IPS DF 6.9 (cell line): ENCODE results near the gene PPP2R2C.

Experiments
- DNase-seq: peaks from one replicate; pipeline ENCODE4 v3.0.0-alpha.2; 2013; ENCODE audit warnings: low read depth, low spot score
- H3K27ac ChIP-seq: one replicate; pipeline ENCODE4 v1.5.1; 2013; ENCODE audit warnings: low read length, control low read depth
- H3K27me3 ChIP-seq: 2 replicates; pipeline ENCODE4 v1.6.1; 2013; ENCODE audit warnings: mild to moderate bottlenecking, low read length; ENCODE audit not compliant: control insufficient read depth, insufficient read depth
- H3K36me3 ChIP-seq: 2 replicates; pipeline ENCODE4 v1.6.1; 2013; ENCODE audit warnings: low read length; ENCODE audit not compliant: control insufficient read depth, insufficient read depth
- H3K4me1 ChIP-seq: 2 replicates; pipeline ENCODE4 v1.6.1; 2013; ENCODE audit warnings: low read length; ENCODE audit not compliant: control insufficient read depth, insufficient read depth
- H3K4me3 ChIP-seq: 2 replicates; pipeline ENCODE4 v1.5.1; 2013; ENCODE audit warnings: mild to moderate bottlenecking, low read length
- H3K9me3 ChIP-seq: 2 replicates; pipeline ENCODE4 v1.6.1; 2013; ENCODE audit warnings: low read length, inconsistent platforms; ENCODE audit not compliant: control insufficient read depth, insufficient read depth
- WGBS: extraction: QIAGEN DNeasy Blood & Tissue Kit; methylation state at CpG from one replicate; pipeline ENCODE4 v1.1.7; 2013; ENCODE audit warnings: mixed read lengths, missing lambda C conversion rate; ENCODE audit not compliant: insufficient read length, insufficient coverage; 5-methylcytosine and 5-hydroxymethylcytosine counted together

Gene PPP2R2C

DNA sequence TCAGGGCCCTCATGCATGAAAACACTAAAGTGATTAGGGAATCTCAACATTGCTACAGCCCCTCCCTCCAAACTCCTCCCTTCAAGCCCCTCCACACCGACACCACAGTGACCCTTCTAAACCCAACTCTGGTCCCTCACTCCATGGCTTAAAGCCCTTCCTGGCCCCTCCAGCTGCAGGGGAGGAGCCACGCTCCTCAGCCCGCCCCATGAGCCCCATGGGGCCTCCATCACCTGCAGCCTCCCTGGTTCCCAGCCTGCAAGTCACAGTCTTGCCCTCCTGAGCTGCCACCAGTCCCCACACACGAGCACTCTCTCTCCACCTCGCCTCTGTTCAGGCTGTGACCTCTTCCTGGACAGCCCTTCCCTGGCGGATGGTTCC is 31.2 kb downstream of the PPP2R2C start:
- Histone ChIP-seq H3K4me1 (no peaks in the 10 kb centered on the region), H3K36me3 (no peaks in the 10 kb centered on the region), H3K9me3 (no peaks in the 10 kb centered on the region), H3K27me3 (no peaks in the 10 kb centered on the region), H3K4me3 (no peak overlapping the region), H3K27ac (no peak overlapping the region)
- no peak for DNase-seq
- WGBS = no CpG with 5 or more reads among the region's 6 CpGs

DNA sequence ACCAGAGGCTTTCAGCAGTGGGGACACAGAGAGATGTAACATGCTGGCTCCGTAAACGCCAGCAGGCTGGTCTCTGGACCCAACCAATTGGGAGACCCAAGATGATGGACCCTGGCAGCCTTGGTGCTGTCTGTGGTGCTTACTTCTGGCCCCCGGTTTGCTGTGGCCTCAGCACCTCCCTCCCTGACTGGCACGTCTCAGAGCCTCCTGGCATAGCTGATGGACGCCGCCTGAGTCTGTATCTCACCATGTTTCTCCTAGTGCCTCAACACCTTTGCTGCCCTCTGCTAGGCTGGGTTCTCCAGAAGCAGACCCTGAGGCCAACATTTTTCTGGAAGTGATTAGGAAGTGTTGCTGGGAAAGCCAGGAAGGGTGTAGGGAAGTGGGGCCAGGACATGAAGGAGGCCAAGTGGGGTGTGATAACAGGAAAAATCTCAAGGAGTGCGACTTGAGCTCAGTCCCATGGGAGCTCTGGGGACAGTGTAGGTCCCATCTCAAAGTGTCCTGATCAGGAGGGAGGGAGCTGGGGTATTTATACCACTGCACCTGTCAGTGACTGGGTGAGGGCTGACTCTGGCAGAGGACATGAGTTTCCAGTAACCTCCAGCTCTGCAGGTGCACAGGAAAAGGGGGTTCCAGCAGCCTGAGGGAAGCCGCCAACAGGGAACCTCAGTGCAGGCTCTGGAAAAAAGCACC is 31.8 kb downstream of the PPP2R2C start:
- Histone ChIP-seq H3K36me3 (no peaks in the 10 kb centered on the region), H3K27ac (no peak overlapping the region), H3K4me3 (no peak overlapping the region), H3K27me3 (no peaks in the 10 kb centered on the region), H3K4me1 (no peaks in the 10 kb centered on the region), H3K9me3 (no peaks in the 10 kb centered on the region)
- no peak for DNase-seq
- WGBS = no CpG with 5 or more reads among the region's 8 CpGs

DNA sequence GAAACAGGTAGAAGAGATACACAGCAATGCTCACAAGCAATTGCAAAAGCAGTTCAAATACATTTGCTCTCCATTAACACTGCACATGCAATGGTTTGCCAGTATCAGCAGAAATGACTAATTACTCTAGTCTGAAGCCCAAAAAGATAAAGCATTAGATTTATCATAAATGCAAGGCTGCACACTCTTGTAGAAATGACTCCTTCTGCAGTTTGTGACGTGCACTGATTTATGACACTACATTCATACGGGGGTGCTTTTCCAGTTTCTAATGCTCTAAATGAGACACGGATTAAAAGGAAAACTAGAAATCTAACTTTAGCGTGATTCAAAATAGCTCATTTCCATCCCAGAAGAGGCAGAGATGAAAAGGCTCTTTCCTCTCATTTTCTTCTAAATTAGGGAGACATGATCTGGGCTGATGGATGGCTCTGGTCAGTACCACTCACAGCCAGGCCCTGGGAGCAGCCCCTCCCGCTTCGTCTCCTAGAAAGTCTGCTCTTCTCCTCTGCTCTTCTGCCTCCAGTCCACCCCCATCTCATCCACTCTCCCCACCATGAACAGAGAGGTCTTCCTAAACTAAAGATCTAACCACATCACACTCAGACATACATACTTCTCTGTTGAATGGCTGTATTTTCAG is 33.2 kb downstream of the PPP2R2C start:
- H3K27ac ChIP-seq = no peak overlapping the region
- no peak overlapping the region for H3K4me3 ChIP-seq
- H3K36me3 ChIP-seq = no peaks in the 10 kb centered on the region
- no peaks in the 10 kb centered on the region for H3K27me3 ChIP-seq
- DNase-seq = no peak
- H3K4me1 ChIP-seq = no peaks in the 10 kb centered on the region
- no peaks in the 10 kb centered on the region for H3K9me3 ChIP-seq
- WGBS = no CpG with 5 or more reads among the region's 6 CpGs

DNA sequence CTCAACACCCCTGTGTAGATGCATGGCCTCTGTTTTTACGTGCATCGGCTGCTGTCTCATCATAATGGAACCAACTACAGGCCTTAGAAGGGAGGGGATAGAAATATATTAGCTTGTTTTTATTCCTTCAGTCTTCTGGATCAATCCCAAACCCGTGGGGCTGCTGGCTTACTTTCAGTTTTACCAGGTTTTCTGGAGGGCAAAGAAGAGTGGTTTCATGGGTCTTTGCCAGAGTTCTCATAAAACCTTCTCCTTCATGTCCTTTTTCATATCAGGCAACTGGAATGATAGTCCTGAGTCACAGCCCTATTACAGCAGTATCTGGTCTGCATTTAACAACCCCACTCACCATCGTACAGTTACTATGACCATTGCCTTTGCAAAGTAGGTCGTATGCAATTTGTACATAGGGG is 34.6 kb downstream of the PPP2R2C start:
- H3K27me3 ChIP-seq = no peaks in the 10 kb centered on the region
- no peaks in the 10 kb centered on the region for H3K36me3 ChIP-seq
- no peak overlapping the region for H3K4me3 ChIP-seq
- no peaks in the 10 kb centered on the region for H3K4me1 ChIP-seq
- no peak overlapping the region for H3K27ac ChIP-seq
- no peaks in the 10 kb centered on the region for H3K9me3 ChIP-seq
- no peak for DNase-seq
- WGBS = no CpG with 5 or more reads among the region's 5 CpGs

DNA sequence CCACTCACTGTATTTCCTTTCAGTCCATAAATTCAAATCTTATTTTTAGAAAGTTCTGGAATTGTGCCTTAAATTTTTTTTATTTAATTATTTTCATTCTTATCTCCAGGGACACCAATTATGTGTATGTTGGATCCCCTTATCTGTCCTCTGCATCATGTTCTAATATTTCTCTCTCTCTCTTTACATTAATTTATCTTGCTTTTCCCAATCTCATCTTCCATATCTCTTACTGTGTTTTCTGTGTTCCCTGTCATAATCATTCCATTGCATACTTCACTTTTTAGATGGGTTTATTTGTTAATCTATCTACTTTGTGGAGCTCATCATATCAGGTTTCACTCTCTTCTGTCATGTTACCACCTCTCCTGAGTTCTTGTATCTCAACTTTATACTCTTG is 37.4 kb downstream of the PPP2R2C start:
- no peaks in the 10 kb centered on the region for H3K9me3 ChIP-seq
- H3K36me3 ChIP-seq = no peaks in the 10 kb centered on the region
- no peaks in the 10 kb centered on the region for H3K4me1 ChIP-seq
- no peak overlapping the region for H3K4me3 ChIP-seq
- H3K27me3 ChIP-seq = no peaks in the 10 kb centered on the region
- no peak for DNase-seq
- H3K27ac ChIP-seq = no peak overlapping the region

DNA sequence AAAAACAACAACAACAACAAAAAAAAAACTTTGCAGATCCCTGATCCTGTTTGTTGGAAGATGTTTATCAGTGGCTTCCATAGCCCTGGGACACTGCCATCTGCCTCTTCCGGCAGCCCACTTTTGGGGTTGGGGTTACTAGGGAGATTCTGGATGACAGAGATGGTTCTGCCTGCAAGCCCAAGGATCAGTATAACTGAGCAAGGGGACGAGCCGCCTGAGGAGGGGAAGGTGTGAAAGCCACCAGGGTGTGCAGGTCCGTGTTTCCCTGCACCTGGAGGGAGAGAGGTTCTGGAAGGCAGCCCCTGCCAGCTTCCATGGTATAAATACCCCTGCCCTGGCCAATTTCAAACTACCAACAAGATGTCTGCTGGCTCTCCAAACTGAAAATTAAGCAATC is 41.5 kb downstream of the PPP2R2C start:
- no CpG with 5 or more reads among the region's 4 CpGs for WGBS
- H3K9me3 ChIP-seq = no peaks in the 10 kb centered on the region
- no peak overlapping the region for H3K4me3 ChIP-seq
- DNase-seq = no peak
- H3K27ac ChIP-seq = no peak overlapping the region
- no peaks in the 10 kb centered on the region for H3K36me3 ChIP-seq
- H3K4me1 ChIP-seq = no peaks in the 10 kb centered on the region
- no peaks in the 10 kb centered on the region for H3K27me3 ChIP-seq

DNA sequence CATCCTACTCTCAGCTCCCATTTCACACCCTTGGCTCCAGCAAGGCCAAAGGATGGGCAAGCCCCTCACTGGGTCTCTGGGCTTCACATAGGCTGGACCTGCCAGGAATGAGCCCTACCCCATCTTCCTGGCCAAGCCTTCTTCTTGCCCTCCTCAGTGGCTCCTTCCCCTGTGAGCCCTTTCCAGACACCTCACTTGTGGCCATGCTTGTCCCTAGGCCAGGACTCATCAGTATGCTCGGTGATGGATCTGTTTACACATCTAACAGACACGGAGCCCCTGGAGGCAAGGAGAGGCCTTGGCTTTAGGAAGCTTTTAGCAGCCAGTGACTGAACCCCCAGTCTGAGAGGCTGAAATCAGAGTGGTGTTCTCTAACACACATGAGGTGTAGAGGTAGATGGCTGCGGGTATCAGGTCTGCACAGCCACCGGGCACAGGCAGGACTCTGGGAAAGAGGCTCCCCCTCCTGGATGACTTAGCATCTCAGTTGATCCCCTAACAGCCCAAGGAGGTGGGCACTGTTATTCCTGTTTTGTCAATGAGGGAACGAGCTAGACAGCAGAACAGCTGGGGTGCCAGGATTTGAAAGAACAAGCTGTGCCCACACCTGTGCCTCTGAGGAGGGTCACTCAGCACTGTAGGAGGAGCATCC is 44.8 kb downstream of the PPP2R2C start:
- Histone ChIP-seq H3K27ac (no peak overlapping the region), H3K27me3 (no peaks in the 10 kb centered on the region), H3K4me3 (no peak overlapping the region), H3K9me3 (no peaks in the 10 kb centered on the region), H3K36me3 (no peaks in the 10 kb centered on the region), H3K4me1 (no peaks in the 10 kb centered on the region)
- DNase-seq = no peak
- no CpG with 5 or more reads among the region's 5 CpGs for WGBS

DNA sequence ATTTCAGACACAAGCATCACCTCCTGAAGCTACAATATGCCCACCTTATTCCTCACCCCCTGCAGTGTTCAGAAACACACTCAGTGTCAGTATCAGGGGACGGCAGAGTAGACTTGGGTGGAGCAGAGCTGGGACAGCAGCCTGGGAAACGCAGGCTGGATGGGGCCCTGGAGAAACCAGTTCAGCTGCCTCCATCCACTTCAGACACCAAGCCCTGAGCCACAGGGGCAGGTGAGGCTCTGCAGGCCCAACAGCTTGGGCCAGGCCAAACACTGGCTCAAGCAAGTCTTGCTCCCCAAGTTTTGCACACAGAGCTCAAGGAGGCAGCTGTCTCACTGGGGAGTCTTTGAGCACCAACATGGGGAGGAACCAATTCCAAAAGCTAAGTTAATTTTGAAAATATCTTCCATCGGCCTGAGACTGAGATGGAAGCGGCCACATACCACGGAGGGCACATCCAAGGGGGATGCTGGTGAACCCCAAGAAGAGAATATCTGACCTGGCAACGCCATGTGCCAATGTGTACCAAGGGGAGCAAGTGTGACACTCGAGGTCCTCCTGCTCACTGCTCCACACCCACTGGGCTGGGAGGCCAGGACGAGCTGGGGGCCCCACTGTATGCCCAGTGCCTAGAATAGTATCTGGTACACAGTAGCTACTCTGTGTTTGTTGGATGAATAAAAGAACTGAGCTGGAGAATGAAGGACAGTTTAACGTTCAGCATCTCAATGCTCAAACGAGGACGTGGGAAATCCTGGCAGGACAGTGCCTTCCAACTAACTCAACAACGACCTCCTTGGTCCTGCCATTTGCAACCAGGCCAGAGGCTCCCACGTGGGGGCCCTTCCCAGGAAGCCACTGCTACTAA is 45.6 kb downstream of the PPP2R2C start:
- Histone ChIP-seq H3K4me1 (no peaks in the 10 kb centered on the region), H3K27me3 (no peaks in the 10 kb centered on the region), H3K36me3 (no peaks in the 10 kb centered on the region), H3K4me3 (no peak overlapping the region), H3K27ac (no peak overlapping the region), H3K9me3 (no peaks in the 10 kb centered on the region)
- no peak for DNase-seq
- no CpG with 5 or more reads among the region's 13 CpGs for WGBS

DNA sequence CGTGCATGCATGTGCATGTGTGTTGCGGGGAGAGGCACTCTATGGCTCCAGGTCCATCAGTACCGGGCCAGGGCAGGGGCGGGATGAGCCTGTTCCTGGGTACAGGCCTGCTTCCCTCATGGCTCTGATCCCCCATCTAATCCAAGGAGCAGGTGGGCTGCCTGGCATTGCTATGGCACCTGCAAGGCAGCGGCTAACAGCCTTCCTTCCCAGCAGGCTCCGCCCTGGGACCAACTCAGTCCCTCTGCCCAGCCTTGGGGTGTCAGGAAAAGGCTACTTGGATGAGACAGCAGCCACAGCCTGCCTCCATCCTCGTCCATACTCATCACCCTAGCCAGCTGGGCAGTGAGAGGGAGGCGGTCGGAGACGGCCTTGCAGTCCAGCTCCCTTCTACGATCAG is 46.5 kb downstream of the PPP2R2C start:
- Histone ChIP-seq H3K27me3 (no peaks in the 10 kb centered on the region), H3K4me3 (no peak overlapping the region), H3K27ac (no peak overlapping the region), H3K9me3 (no peaks in the 10 kb centered on the region), H3K4me1 (no peaks in the 10 kb centered on the region), H3K36me3 (no peaks in the 10 kb centered on the region)
- DNase-seq = no peak
- no CpG with 5 or more reads among the region's 11 CpGs for WGBS

DNA sequence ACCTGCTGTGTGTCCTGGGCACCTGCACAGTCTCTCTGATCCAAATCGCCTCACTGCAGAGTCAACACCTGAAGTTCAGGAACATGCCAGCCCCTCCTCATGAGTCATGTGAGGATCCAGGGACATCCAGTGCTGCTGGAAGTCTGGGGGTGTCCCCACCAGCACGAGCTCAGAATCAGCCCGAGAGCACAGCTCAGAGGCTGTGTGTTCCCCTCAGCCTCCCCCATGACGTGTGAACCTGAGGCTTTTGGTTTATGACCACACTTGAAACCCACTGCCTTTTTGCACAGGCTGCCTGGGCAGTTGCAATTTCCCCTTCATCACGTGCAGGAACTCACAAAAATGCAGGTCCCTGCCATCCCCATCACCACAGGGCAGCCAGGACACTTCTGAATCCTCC is 47.1 kb downstream of the PPP2R2C start:
- Histone ChIP-seq H3K27me3 (no peaks in the 10 kb centered on the region), H3K36me3 (no peaks in the 10 kb centered on the region), H3K9me3 (no peaks in the 10 kb centered on the region), H3K27ac (no peak overlapping the region), H3K4me1 (no peaks in the 10 kb centered on the region), H3K4me3 (no peak overlapping the region)
- DNase-seq = no peak
- no CpG with 5 or more reads among the region's 5 CpGs for WGBS
